Neural progenitor cell (in vitro differentiated cells): ENCODE results near the gene GAS2L1.

ENCODE experiments used
- EZH2 ChIP-seq: fragments of 200-600 bp; sonication (generic); IDR thresholded peaks from 2 replicates; pipeline ENCODE4 v1.6.1; 2017; ENCODE audit warnings: antibody characterized with exemption, mild to moderate bottlenecking, moderate library complexity
- EZH2phosphoT487 ChIP-seq: fragments of 200-600 bp; sonication (generic); IDR thresholded peaks from 2 replicates; pipeline ENCODE4 v1.6.1; 2017; ENCODE audit warnings: antibody characterized with exemption
- TF ChIP-seq, protein P1 (sequence below): fragments of 200-600 bp; sonication (generic); IDR thresholded peaks from 2 replicates; pipeline ENCODE4 v1.5.1; 2017; ENCODE audit warnings: antibody characterized with exemption, mild to moderate bottlenecking

DNA sequence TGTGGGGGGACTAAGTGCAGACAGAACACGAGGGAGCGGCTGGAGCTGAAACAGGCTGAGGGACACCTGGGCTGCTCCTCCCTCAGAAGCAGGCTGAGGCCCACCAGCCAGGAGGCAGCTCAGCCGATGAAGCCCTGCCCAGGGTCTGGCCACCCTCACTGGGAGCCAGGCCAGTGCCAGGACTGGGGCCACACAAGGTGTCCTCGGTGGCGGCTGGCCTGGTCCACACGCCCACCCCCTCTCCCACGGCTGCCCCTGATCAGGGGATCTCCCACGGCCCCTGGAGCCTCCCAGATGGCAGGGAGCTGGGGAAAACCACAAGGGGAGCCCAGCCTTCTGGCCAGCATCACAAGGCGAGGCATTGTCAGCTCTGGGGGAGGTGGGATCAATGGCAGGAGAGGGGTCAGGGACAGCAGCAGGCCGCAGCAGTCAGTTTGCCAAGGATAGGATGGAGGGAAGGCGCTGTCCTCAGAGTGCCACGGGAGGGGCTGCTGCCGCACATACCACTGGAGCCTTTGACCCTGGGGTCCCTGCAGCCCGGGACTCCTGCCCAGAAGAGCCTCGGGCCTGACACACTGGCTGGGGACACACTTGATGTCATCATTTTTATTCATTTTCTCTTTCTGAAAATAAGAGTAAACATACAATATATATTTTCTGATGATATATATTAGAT is 20.8 kb downstream of the GAS2L1 start:
- TF ChIP-seq, protein P1, sequence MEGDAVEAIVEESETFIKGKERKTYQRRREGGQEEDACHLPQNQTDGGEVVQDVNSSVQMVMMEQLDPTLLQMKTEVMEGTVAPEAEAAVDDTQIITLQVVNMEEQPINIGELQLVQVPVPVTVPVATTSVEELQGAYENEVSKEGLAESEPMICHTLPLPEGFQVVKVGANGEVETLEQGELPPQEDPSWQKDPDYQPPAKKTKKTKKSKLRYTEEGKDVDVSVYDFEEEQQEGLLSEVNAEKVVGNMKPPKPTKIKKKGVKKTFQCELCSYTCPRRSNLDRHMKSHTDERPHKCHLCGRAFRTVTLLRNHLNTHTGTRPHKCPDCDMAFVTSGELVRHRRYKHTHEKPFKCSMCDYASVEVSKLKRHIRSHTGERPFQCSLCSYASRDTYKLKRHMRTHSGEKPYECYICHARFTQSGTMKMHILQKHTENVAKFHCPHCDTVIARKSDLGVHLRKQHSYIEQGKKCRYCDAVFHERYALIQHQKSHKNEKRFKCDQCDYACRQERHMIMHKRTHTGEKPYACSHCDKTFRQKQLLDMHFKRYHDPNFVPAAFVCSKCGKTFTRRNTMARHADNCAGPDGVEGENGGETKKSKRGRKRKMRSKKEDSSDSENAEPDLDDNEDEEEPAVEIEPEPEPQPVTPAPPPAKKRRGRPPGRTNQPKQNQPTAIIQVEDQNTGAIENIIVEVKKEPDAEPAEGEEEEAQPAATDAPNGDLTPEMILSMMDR: no peak
- TF ChIP-seq EZH2: no peak
- no peak for TF ChIP-seq EZH2phosphoT487
